ENCODE results near the gene CHTF18. TPM values are rescaled to one million over a fixed set of nuclear protein-coding genes. Genes with fewer than 3 reads are reported as not detected.
A peak's percentile ranks its signal among the peaks of the same experiment; 100 is the strongest.

CHTF18 gene
- total and polyA plus RNA-seq, 8 donors = 5.4 to 61.6 (median 8.0) TPM

- TF ChIP-seq, protein P1, sequence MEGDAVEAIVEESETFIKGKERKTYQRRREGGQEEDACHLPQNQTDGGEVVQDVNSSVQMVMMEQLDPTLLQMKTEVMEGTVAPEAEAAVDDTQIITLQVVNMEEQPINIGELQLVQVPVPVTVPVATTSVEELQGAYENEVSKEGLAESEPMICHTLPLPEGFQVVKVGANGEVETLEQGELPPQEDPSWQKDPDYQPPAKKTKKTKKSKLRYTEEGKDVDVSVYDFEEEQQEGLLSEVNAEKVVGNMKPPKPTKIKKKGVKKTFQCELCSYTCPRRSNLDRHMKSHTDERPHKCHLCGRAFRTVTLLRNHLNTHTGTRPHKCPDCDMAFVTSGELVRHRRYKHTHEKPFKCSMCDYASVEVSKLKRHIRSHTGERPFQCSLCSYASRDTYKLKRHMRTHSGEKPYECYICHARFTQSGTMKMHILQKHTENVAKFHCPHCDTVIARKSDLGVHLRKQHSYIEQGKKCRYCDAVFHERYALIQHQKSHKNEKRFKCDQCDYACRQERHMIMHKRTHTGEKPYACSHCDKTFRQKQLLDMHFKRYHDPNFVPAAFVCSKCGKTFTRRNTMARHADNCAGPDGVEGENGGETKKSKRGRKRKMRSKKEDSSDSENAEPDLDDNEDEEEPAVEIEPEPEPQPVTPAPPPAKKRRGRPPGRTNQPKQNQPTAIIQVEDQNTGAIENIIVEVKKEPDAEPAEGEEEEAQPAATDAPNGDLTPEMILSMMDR (IDR thresholded peaks at IDR 0.05) = no peak
- peak in 1 of 6 donors; percentile 49 for DNase-seq
- ATAC-seq = no peak
- 60 to 70% methylated on average over 34 of the region's 34 CpGs for WGBS, 2 donors
- no peak for FAIRE-seq
- Histone ChIP-seq H3K4me3 (no peak overlapping the region), H3K4me1 (no peaks in the 10 kb centered on the region), H3K27ac (no peak overlapping the region), H3K9me3 (no peaks in the 10 kb centered on the region), H3K36me3 (no peaks in the 10 kb centered on the region), H3K27me3 (no peaks in the 10 kb centered on the region)
- intact Hi-C loops (cut with DNase I) = no loop called here
These were observed 52.4 kb downstream of the CHTF18 start for GRCh38 chr16:840561-841454.

GRCh38 chr16:841455-842060 is 53.1 kb downstream of the CHTF18 start:
- no peaks in the 10 kb centered on the region for H3K27me3 ChIP-seq
- TF ChIP-seq, protein P1 (IDR thresholded peaks at IDR 0.05) = no peak
- no peaks in the 10 kb centered on the region for H3K4me1 ChIP-seq
- H3K9me3 ChIP-seq = no peaks in the 10 kb centered on the region
- FAIRE-seq = no peak
- 64 to 79% methylated on average over 27 of the region's 27 CpGs for WGBS, 2 donors
- DNase-seq = no peak
- H3K27ac ChIP-seq = no peak overlapping the region
- ATAC-seq = no peak
- no peak overlapping the region for H3K4me3 ChIP-seq
- intact Hi-C loops (cut with DNase I) = no loop called here
- no peaks in the 10 kb centered on the region for H3K36me3 ChIP-seq

DNA sequence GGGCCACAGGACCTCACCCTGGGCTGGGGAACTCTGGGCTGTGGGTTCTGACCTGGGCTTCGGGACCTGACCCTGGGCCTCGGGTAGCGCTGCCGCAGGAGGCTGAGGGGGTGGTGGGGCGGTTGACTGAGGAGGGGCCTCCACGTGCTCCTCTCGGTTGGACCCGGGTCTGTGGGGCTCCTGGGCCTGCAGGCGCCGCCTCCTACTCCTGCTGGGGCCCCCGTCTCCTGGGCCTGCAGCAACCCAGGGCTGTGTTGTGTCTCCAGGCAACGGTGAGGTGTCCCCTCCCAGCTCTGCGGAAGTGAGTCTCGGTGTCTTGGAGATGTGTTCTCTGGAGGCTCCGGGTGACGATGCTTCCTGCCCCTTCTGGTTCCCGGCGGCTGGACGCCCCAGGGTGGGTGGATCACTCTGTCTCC is 53.6 kb downstream of the CHTF18 start:
- no peaks in the 10 kb centered on the region for H3K9me3 ChIP-seq
- no peak overlapping the region for H3K27ac ChIP-seq
- no peaks in the 10 kb centered on the region for H3K36me3 ChIP-seq
- H3K27me3 ChIP-seq = no peaks in the 10 kb centered on the region
- intact Hi-C loops (cut with DNase I) = no loop called here
- H3K4me1 ChIP-seq = no peaks in the 10 kb centered on the region
- no peak for FAIRE-seq
- ATAC-seq = peak in 3 of 4 donors; percentile 59 to 90 (median 85)
- TF ChIP-seq, protein P1 (IDR thresholded peaks at IDR 0.05) = no peak
- WGBS, 2 donors = 52 to 73% methylated on average over 16 to 19 of the region's 19 CpGs
- peak in 2 of 6 donors; percentile 15 to 65 for DNase-seq
- no peak overlapping the region for H3K4me3 ChIP-seq

DNA sequence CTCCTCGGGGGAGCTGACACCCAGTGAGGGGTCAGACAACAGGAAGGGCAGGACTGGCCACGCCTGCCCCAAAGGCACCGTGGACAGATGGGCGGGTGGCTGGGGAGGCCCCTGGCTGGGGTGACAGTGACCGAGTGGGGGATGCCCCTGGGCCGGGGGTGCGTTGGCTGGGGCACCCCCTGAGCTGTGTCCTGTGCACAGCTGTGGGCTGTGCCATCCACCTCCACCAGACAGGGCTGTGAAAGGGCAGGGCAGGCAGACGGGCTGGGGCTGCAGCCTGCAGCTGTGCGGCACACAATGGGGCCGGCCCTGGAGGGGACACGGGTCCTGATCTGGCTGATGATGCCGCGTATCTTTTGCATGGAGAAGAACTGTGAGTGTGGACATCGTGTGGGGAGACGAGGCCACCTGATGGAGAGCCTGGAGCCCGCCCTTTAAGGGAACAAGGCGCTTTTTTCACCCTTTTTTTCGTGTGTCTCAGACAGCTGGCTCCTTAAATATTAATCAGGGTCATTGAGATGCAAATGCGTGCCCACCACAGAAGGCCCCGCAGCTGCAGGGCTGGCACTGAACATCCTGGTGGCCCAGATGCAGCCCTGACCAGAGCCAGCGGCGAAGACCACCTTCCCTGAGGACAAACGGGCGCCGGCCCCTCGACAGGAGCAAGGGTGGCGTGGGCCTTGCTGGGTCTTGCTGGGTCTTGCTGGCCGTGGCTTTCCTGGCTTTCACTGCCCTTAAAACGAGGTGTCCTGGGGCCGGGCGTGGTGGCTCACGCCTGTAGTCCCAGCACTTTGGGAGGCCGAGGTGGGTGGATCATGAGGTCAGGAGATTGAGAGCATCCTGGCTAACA is 54.5 kb downstream of the CHTF18 start:
- Histone ChIP-seq H3K9me3 (no peaks in the 10 kb centered on the region), H3K36me3 (no peaks in the 10 kb centered on the region), H3K27ac (no peak overlapping the region), H3K4me1 (no peaks in the 10 kb centered on the region), H3K27me3 (no peaks in the 10 kb centered on the region), H3K4me3 (no peak overlapping the region)
- intact Hi-C loops (cut with DNase I) = no loop called here
- FAIRE-seq (no peak), DNase-seq (no peak), ATAC-seq (peak in 1 of 4 donors; percentile 19)
- TF ChIP-seq, protein P1 (IDR thresholded peaks at IDR 0.05) = no peak
- WGBS, 2 donors = 63 to 77% methylated on average over 32 to 33 of the region's 33 CpGs
